ENCODE results near the gene PTPN18.

PTPN18 gene

GRCh38 chr2:130380096-130380934, 24.5 kb downstream of the PTPN18 start:
- no peaks in the 10 kb centered on the region for H3K27me3 ChIP-seq (ENCODE audit: insufficient read depth, low read length, poor library complexity, severe bottlenecking)
- H3K9me3 ChIP-seq (ENCODE audit: insufficient read depth, low read depth, low read length): no peaks in the 10 kb centered on the region
- H3K79me2 ChIP-seq (ENCODE audit: insufficient read depth, low read length): no peaks in the 10 kb centered on the region
- H3F3A ChIP-seq (ENCODE audit: low read depth): no peaks in the 10 kb centered on the region
- H3K9ac ChIP-seq (ENCODE audit: low read depth, low read length, poor library complexity, severe bottlenecking): no peak overlapping the region
- H3K4me2 ChIP-seq (ENCODE audit: low read depth, low read length, poor library complexity, severe bottlenecking): no peak overlapping the region
- TF ChIP-seq EZH2phosphoT487 (IDR thresholded peaks at IDR 0.05; ENCODE audit: borderline replicate concordance) (no peak), CTCF (conservative IDR thresholded peaks at IDR 0.05; ENCODE audit: low read length) (no peak)
- H4K20me1 ChIP-seq (ENCODE audit: insufficient read depth, low read length, poor library complexity, severe bottlenecking): no peaks in the 10 kb centered on the region
- no peak overlapping the region for H3K4me3 ChIP-seq (ENCODE audit: low read length, poor library complexity, severe bottlenecking)
- H2AFZ ChIP-seq (ENCODE audit: low read length): no peak overlapping the region
- no peaks in the 10 kb centered on the region for H3K36me3 ChIP-seq (ENCODE audit: insufficient read depth, low read length)
- H3K4me1 ChIP-seq (ENCODE audit: insufficient read depth, low read length, poor library complexity, severe bottlenecking): peaks cover 4% of the 10 kb centered on the region
- H3K9me2 ChIP-seq (replicated peaks; ENCODE audit: low read depth, low read length): no peaks in the 10 kb centered on the region

GRCh38 chr2:130381145-130381544, 25.3 kb downstream of the PTPN18 start:
- Histone ChIP-seq H3K4me2 (ENCODE audit: low read depth, low read length, poor library complexity, severe bottlenecking) (no peak overlapping the region), H3K9ac (ENCODE audit: low read depth, low read length, poor library complexity, severe bottlenecking) (no peak overlapping the region), H3K36me3 (ENCODE audit: insufficient read depth, low read length) (no peaks in the 10 kb centered on the region), H4K20me1 (ENCODE audit: insufficient read depth, low read length, poor library complexity, severe bottlenecking) (no peaks in the 10 kb centered on the region), H3K79me2 (ENCODE audit: insufficient read depth, low read length) (no peaks in the 10 kb centered on the region), H3K4me3 (ENCODE audit: low read length, poor library complexity, severe bottlenecking) (no peak overlapping the region), H3K9me2 (replicated peaks; ENCODE audit: low read depth, low read length) (no peaks in the 10 kb centered on the region), H3K4me1 (ENCODE audit: insufficient read depth, low read length, poor library complexity, severe bottlenecking) (peaks cover 4% of the 10 kb centered on the region), H2AFZ (ENCODE audit: low read length) (no peak overlapping the region), H3K27me3 (ENCODE audit: insufficient read depth, low read length, poor library complexity, severe bottlenecking) (no peaks in the 10 kb centered on the region), H3F3A (ENCODE audit: low read depth) (no peaks in the 10 kb centered on the region), H3K9me3 (ENCODE audit: insufficient read depth, low read depth, low read length) (no peaks in the 10 kb centered on the region)
- TF ChIP-seq EZH2phosphoT487 (IDR thresholded peaks at IDR 0.05; ENCODE audit: borderline replicate concordance) (no peak), CTCF (conservative IDR thresholded peaks at IDR 0.05; ENCODE audit: low read length) (no peak)

- no peaks in the 10 kb centered on the region for H3F3A ChIP-seq (ENCODE audit: low read depth)
These were observed 25.8 kb downstream of the PTPN18 start for GRCh38 chr2:130381619-130382018.

More at GRCh38 chr2:130381619-130382018, 25.8 kb downstream of the PTPN18 start:
- no peaks in the 10 kb centered on the region for H3K27me3 ChIP-seq (ENCODE audit: insufficient read depth, low read length, poor library complexity, severe bottlenecking)
- H3K9me3 ChIP-seq (ENCODE audit: insufficient read depth, low read depth, low read length): no peaks in the 10 kb centered on the region
- no peak overlapping the region for H3K9ac ChIP-seq (ENCODE audit: low read depth, low read length, poor library complexity, severe bottlenecking)
- no peaks in the 10 kb centered on the region for H3K79me2 ChIP-seq (ENCODE audit: insufficient read depth, low read length)
- no peak overlapping the region for H3K4me3 ChIP-seq (ENCODE audit: low read length, poor library complexity, severe bottlenecking)
- H3K36me3 ChIP-seq (ENCODE audit: insufficient read depth, low read length): no peaks in the 10 kb centered on the region
- H4K20me1 ChIP-seq (ENCODE audit: insufficient read depth, low read length, poor library complexity, severe bottlenecking): no peaks in the 10 kb centered on the region
- peaks cover 4% of the 10 kb centered on the region for H3K4me1 ChIP-seq (ENCODE audit: insufficient read depth, low read length, poor library complexity, severe bottlenecking)
- no peak overlapping the region for H2AFZ ChIP-seq (ENCODE audit: low read length)
- no peak overlapping the region for H3K4me2 ChIP-seq (ENCODE audit: low read depth, low read length, poor library complexity, severe bottlenecking)
- H3K9me2 ChIP-seq (replicated peaks; ENCODE audit: low read depth, low read length): no peaks in the 10 kb centered on the region
- TF ChIP-seq CTCF (conservative IDR thresholded peaks at IDR 0.05; ENCODE audit: low read length) (no peak), EZH2phosphoT487 (IDR thresholded peaks at IDR 0.05; ENCODE audit: borderline replicate concordance) (no peak)
